Stimulated activated naive CD8-positive, alpha-beta T cell treated with anti-CD3 and anti-CD28 coated beads, Interleukin-15, amount 100 ng/mL, for 72 hours (primary cell): ENCODE data around the gene FGFR1OP2.
"Not testable (repeated sequence)": the region's sequence is repeated elsewhere in the genome, so short reads cannot be mapped to it uniquely, and the experiment has no call there.

Source experiments
- ATAC-seq: fragments of 150-1000 bp; cut with Tn5 transposase; 2 replicates; pipeline ENCODE4 v1.10.0; 2021; ENCODE audit warnings: mild to moderate bottlenecking, moderate library complexity
- DNase-seq, 2 donors: peaks; one replicate each; pipeline ENCODE4 v3.0.0; 2021 to 2022
- H3K27ac Mint-ChIP-seq, 2 donors: one replicate each; pipeline ENCODE4 v1.8.0; 2022; ENCODE audit warnings: mild to moderate bottlenecking in 2 of 2, mixed read lengths in 2 of 2, moderate library complexity in 2 of 2
- H3K27me3 Mint-ChIP-seq: one replicate; pipeline ENCODE4 v1.8.0; 2022; ENCODE audit warnings: mixed read lengths
- H3K4me1 Mint-ChIP-seq: one replicate; pipeline ENCODE4 v1.8.0; 2022; ENCODE audit warnings: mild to moderate bottlenecking, mixed read lengths
- H3K4me3 Mint-ChIP-seq, 2 donors: one replicate each; pipeline ENCODE4 v1.8.0; 2022; ENCODE audit warnings: mild to moderate bottlenecking in 2 of 2, mixed read lengths in 2 of 2, moderate library complexity in 1 of 2
- H3K9me3 Mint-ChIP-seq, 2 donors: one replicate each; pipeline ENCODE4 v1.8.0; 2022; ENCODE audit warnings: mixed read lengths in 2 of 2

The FGFR1OP2 gene

DNA sequence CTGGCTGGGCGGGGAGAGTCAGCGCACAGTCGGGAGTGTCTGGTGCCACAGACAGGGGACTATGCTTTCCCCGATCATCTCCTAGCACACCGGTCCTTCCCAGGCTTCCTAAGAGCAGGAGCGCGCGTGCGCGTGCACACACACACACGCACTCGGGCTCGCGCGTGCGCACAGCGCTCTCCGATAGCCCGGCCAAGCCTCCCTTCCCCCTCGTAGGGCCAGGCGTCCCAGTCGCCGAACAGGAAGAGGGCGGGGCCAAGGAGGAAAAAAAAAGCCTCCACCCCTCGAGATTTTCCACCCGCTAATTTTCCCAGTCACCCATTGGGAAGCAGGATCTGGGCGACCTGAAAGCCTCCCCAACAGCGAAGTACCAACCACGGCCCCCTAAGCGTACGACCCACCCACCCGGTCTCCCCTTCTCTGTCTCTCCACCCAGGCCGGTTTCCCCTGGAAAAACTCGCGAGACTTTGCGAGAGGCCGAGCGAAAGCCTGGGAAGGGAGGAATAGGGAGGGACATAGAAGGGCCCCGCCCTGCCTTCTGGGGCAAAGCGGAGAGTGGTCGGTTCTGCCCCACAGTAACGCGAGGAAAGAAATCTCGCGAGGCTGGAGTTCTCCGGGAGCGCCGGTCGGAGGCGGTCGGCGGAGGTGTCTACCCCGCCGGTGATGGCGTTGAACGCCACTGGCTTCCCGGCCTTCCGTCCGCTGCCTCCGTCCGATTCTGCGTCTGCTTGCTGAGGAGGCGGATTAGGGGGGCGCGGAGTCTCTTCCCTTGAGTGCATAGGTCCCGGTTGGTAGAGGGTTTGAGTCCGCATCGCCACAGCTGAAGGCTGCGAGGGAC is at the start of gene FGFR1OP2, which contains the start of gene INTS13:
Gene FGFR1OP2 (plus strand): TSS at position 608 of the 838 bp plus-strand sequence. CDS start 15,689 bp downstream, outside the sequence.
Gene INTS13 (minus strand): TSS at position 119 of the 838 bp plus-strand sequence. CDS start 1,178 bp downstream, outside the sequence.
- Mint-ChIP-seq H3K27me3 (no peaks in the 10 kb centered on the region), H3K4me1 (peaks cover 50% of the 10 kb centered on the region), H3K9me3 (no peaks in the 10 kb centered on the region), H3K4me3 (peak within 1 kb of the TSS; percentile 95), H3K27ac (peak within 1 kb of the TSS; percentile 98 to 99)
- DNase-seq (peak; percentile 97 to 98), ATAC-seq (peak; percentile 92)

DNA sequence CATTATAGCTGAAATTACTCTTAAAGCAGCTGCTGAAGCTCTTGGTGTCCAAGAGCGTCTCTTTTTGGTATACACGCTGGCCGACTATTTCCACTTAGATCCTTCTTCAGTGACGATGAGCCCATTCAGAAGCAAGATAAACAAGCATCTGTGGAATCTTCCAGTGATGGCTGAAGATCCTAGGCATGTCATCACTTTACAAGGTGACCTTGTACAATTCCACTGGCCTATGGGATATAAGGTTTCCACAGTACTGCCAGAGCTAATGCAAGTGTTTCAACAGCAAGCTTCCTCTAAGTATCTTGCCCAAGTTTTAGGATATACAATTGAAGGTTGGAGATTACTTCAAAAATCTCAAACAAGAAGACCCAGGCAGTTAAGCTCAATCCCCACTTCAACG is 47.5 kb upstream of the FGFR1OP2 start:
- Mint-ChIP-seq H3K4me3 (no peak overlapping the region), H3K27me3 (no peaks in the 10 kb centered on the region), H3K9me3 (no peaks in the 10 kb centered on the region), H3K4me1 (no peaks in the 10 kb centered on the region), H3K27ac (no peak overlapping the region)
- ATAC-seq (no peak), DNase-seq (no peak)

DNA sequence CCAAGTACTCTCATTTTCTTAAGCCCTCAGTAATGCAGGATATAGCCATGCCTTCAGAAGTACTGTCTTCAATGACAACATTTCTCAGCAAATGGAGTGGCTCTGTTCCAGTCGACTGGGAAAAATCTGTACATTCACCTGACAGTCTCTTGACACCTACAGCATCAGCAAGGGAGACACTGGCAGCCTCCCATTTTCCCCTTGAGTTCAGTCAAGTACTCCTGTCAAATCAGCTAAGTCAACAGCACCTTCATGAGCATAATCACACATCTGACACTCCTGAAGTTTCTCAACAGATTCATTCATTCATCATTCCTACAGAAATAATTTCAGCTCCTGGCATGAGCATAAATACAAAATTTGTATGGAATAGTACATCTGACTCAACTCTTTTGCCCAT is 46.6 kb upstream of the FGFR1OP2 start:
- ATAC-seq (no peak), DNase-seq (no peak)
- no peak overlapping the region for H3K4me3 Mint-ChIP-seq
- H3K27ac Mint-ChIP-seq = no peak overlapping the region
- H3K4me1 Mint-ChIP-seq = peaks cover 3% of the 10 kb centered on the region
- H3K9me3 Mint-ChIP-seq = no peaks in the 10 kb centered on the region
- H3K27me3 Mint-ChIP-seq = no peaks in the 10 kb centered on the region

DNA sequence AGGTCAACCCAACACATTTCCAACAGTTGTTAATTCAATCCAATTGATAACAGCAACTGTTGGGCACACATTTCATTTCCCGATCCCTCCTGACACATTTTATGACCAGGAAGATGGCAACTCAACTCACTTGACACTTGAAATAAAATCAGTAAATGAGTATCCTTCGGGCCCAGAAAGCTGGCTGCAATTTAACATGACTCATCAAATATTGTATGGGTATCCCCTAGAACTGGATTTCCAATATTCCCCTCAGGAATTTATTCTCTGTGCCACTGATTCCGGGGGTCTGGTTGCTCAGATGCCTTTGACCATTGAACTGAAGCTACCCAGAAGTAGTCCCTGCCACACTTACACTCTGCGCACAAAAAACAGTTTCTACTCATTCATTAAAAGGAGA is 42.6 kb upstream of the FGFR1OP2 start:
- no peaks in the 10 kb centered on the region for H3K9me3 Mint-ChIP-seq
- ATAC-seq (no peak), DNase-seq (no peak)
- no peak overlapping the region for H3K27ac Mint-ChIP-seq
- H3K4me1 Mint-ChIP-seq = peaks cover 14% of the 10 kb centered on the region
- no peak overlapping the region for H3K4me3 Mint-ChIP-seq
- no peaks in the 10 kb centered on the region for H3K27me3 Mint-ChIP-seq

DNA sequence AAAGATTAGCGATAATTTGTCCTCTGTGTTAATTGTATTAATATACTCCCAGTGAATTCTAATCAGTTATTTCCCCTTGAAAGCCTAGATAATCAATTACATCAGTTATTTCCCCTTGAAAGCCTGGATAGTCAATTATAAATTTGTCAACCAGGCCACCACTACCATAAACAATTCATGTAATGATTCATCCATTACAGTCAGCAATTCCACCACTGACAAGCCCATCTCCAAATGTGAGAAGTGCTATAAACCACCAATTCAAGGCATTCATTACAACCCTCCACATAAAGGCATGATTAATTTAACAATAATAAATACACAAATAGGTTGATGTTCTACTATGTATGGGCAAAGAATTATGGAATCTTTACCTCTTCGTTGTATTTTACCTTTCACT is 41.4 kb upstream of the FGFR1OP2 start:
- Mint-ChIP-seq H3K27ac (no peak overlapping the region), H3K4me3 (no peak overlapping the region)
- no peak for DNase-seq

DNA sequence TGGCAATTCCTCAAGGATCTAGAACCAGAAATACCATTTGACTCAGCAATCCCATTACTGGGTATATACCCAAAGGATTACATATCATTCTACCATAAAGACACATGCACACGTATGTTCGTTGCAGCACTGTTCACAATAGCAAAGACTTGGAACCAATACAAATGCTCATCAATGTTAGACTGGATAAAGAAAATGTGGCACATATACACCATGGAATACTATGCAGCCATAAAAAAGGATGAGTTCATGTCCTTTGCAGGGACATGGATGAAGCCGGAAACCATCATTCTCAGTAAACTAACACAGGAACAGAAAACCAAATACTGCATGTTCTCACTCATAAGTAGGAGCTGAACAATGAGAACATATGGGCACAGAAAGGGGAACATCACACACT is 34.9 kb upstream of the FGFR1OP2 start:
- H3K27ac Mint-ChIP-seq, H3K27me3 Mint-ChIP-seq, H3K4me3 Mint-ChIP-seq, DNase-seq, H3K4me1 Mint-ChIP-seq, H3K9me3 Mint-ChIP-seq, ATAC-seq: not testable (repeated sequence)

More for the DNA sequence above, 41.4 kb upstream of the FGFR1OP2 start:
- peaks cover 0 to 4% of the 10 kb centered on the region in 2 donors for H3K9me3 Mint-ChIP-seq
- peak; percentile 57 for ATAC-seq
- peaks cover 14% of the 10 kb centered on the region for H3K4me1 Mint-ChIP-seq
- no peaks in the 10 kb centered on the region for H3K27me3 Mint-ChIP-seq

DNA sequence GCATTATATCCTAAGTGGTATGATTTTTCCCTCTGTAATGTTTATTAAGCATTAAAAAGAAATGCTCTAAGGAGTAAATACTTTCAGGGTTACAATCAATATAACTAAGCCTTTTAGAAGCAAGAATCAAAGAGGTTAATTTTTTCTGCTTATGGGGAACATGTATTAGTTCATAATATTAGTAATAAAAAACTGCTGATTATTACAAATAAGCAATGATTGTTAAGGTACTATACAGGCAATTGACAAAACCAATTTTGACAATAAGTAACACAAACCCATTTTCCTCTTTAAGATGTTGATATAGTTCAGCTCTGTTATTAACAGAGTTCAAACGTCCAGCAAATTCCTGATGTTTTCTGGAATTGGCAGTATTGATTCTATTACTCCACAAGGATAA is 32.2 kb upstream of the FGFR1OP2 start:
- Mint-ChIP-seq H3K9me3 (peaks cover 5 to 7% of the 10 kb centered on the region in 2 donors), H3K27ac (no peak overlapping the region), H3K27me3 (no peaks in the 10 kb centered on the region), H3K4me3 (no peak overlapping the region), H3K4me1 (no peaks in the 10 kb centered on the region)
- ATAC-seq (no peak), DNase-seq (no peak)

DNA sequence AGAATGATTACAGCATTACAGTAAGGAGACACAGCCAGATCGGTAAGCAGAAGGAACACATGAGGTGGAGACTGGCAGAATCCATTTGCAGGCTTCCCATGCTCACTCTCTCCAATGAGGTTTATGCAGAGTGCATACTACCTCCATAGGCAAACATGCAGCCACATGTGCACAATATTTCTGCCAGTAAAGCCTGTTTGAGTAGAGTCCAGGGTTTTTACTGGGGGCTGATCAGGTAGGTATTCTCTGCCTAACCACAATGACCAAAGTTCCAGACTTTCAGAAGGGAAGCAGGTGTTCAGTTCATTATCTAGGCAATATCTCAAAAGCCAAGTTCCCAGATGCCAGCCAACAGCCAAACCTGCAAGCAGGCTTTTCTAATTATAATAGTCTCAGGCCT is 31.6 kb upstream of the FGFR1OP2 start:
- no peaks in the 10 kb centered on the region for H3K4me1 Mint-ChIP-seq
- ATAC-seq (no peak), DNase-seq (no peak)
- H3K27me3 Mint-ChIP-seq = no peaks in the 10 kb centered on the region
- no peak overlapping the region for H3K27ac Mint-ChIP-seq
- H3K4me3 Mint-ChIP-seq = no peak overlapping the region
- H3K9me3 Mint-ChIP-seq = peaks cover 3 to 7% of the 10 kb centered on the region in 2 donors

DNA sequence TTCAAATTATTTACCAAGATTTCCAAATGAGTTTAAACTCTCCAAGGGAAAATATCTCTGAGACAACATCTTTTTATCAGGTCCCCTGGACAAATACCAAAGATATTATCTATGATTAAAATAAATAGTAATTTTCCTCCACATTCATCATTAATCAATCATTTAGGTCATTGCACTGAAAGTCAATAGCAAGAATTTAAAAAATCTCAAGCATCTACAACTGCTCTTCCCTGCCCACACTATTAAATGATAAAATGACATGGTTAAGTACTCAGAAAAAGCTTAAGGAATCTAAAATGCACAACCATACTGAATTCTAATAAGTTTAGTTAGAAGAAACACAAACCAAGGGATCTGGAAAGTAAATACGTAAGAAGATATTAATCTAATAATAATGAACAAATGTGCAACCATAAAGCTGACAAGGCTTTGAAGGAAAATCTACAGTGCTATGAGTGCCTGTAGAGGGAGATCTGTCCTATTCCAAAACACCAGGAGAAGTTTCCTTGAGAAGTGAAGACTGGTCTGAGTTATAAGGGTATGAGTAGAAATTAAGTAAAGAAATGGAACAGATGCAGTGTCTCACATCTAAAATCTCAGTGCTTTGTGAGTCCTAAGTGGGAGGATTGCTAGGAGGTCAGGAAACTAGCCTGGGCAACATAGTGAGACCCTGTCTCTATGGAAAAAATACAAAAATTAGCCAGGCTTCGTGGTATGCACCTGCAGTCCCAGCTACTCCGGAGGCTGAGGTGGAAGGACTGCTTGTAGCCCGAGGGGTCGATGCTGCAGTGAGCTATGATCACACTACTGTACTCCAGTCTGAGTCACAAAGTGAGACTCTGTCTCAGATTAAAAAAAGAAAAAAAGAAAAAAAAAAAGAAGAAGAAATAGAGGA is 19.7 kb upstream of the FGFR1OP2 start:
- no peak overlapping the region for H3K4me3 Mint-ChIP-seq
- peak overlapping the region in 1 of 2 donors; percentile 28 for H3K27ac Mint-ChIP-seq
- no peaks in the 10 kb centered on the region for H3K27me3 Mint-ChIP-seq
- H3K9me3 Mint-ChIP-seq = no peaks in the 10 kb centered on the region
- H3K4me1 Mint-ChIP-seq = peaks cover 9% of the 10 kb centered on the region
- DNase-seq = no peak
- ATAC-seq = no peak

DNA sequence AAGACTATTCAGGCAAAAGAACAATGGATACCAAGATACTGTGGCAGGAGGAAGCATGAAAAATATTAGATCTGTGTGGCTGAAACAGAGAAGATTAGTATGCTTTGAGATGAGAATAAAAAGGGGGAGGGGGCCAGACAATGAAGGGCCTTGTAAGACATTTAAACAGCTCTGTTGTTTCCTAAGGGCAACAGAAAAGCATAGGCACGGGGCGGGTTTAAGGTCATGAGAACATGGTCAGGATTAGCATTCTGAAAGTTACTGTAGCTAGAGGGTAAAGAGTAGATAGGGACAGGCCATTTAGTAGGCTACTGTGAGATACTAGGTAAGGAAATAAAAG is 19.1 kb upstream of the FGFR1OP2 start:
- no peaks in the 10 kb centered on the region for H3K9me3 Mint-ChIP-seq
- no peak overlapping the region for H3K27ac Mint-ChIP-seq

DNA sequence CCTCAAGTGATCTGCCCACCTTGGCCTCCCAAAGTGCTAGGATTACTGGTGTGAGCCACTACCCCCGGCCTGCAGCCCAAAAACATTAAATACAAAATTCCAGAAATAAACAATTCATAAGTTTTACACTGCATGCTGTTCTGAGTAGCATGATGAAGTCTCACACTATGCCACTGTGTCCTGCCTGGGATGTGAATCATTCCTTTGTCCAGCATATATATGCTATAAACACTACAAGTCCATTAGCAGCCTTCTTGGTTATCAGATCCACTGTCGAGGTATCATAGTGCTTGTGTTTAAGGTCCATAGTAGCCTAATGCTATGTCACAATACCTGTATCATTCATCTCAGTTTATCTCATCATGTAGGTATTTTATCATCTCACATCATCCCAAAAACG is 16.4 kb upstream of the FGFR1OP2 start:
- no peak for ATAC-seq
- H3K27me3 Mint-ChIP-seq = no peaks in the 10 kb centered on the region
- no peaks in the 10 kb centered on the region for H3K9me3 Mint-ChIP-seq

More for the DNA sequence above, 19.1 kb upstream of the FGFR1OP2 start:
- H3K4me1 Mint-ChIP-seq = peaks cover 9% of the 10 kb centered on the region
- ATAC-seq (no peak), DNase-seq (no peak)
- no peak overlapping the region for H3K4me3 Mint-ChIP-seq
- H3K27me3 Mint-ChIP-seq = no peaks in the 10 kb centered on the region

DNA sequence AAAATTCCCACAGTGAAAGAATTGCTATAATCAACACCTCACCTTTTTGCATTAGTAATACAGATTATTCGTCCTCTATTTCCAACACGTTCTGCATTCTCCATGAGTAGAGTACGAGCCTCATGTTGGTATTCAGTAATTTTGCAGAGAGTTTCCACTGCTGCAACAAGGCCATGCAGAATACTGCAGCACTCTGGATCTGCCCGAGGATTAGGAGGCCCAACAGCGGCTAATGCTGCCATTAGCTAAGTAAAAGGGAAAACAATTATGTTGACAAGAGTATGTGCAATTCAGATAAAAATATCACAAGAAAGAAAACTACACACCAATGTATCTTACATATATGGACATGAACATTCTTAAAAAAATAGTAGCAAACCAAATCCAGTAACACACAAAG is 9.6 kb upstream of the FGFR1OP2 start:
- Mint-ChIP-seq H3K9me3 (no peaks in the 10 kb centered on the region), H3K27me3 (no peaks in the 10 kb centered on the region), H3K4me1 (peaks cover 27% of the 10 kb centered on the region), H3K27ac (no peak overlapping the region), H3K4me3 (no peak overlapping the region)
- ATAC-seq = no peak
- DNase-seq = no peak

More for the DNA sequence above, 16.4 kb upstream of the FGFR1OP2 start:
- H3K27ac Mint-ChIP-seq = peak overlapping the region in 1 of 2 donors; percentile 54
- H3K4me1 Mint-ChIP-seq = peaks cover 9% of the 10 kb centered on the region
- no peak for DNase-seq
- no peak overlapping the region for H3K4me3 Mint-ChIP-seq

DNA sequence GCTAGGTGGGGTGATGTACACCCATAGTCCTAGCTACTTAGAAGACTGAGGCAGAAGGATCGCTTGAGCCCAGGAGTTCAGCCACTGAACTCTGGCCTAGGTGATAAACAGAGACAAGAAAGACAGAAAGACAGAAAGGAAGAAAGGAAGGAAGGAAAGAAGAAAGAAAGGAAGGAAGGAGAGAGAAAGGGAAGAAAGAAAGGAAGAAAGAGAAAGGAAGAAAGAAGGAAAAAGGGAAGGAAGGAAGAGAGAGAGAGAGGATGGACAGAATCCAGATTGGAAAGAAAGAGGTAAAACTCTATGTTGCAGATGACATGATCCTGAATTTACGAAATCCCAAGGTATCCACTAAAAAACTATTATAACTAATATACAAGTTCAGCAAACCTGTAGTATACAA is 8.7 kb upstream of the FGFR1OP2 start:
- Mint-ChIP-seq H3K4me1 (peaks cover 36% of the 10 kb centered on the region), H3K4me3 (no peak overlapping the region), H3K27me3 (no peaks in the 10 kb centered on the region), H3K27ac (no peak overlapping the region), H3K9me3 (no peaks in the 10 kb centered on the region)
- ATAC-seq (no peak), DNase-seq (no peak)

DNA sequence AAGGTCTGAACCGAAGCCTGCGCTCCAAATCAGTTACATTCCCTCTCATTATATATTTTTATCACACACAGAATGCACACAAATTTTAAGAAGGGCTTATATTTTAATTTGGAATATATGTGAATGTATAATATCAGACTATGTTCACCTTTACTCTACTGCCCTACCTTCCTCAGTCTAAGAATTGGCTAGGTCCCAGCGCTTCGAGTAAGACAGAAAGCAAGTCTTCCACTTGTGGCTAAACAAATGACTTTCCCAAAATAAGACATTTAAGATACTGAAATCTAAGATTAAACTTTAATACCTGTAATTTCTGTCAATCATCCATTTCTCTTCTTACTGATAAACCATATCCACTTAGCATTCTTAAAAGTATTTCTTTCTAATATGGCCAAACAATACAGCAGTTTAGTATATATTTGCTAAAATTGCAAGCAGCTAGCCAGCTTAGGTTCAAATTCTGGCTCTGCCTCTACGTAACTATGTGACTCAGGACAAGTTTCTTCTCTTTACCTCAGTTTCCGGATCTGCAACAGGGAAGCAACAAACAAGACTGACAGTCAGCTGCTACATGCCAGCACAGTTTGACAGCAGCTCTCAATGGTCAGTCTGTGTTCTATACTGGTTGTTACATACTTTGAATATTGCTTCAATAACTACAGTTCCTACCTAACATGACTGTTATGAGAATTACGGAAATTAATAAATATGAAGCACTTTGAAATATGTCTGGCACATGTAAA is 2.5 kb upstream of the FGFR1OP2 start:
- H3K4me1 Mint-ChIP-seq = peaks cover 46% of the 10 kb centered on the region
- H3K9me3 Mint-ChIP-seq = no peaks in the 10 kb centered on the region
- peak overlapping the region; percentile 55 to 98 for H3K27ac Mint-ChIP-seq
- DNase-seq = peak in 1 of 2 donors; percentile 24
- H3K27me3 Mint-ChIP-seq = no peaks in the 10 kb centered on the region
- H3K4me3 Mint-ChIP-seq = peak overlapping the region; percentile 95
- peak; percentile 18 for ATAC-seq
